AG10803 (cell line): Measurements from ENCODE around the gene PROM1.

ENCODE experiments used
- DNase-seq: peaks from one replicate; pipeline ENCODE4 v3.0.0; 2010; ENCODE audit warnings: low read depth
- H3K4me3 ChIP-seq: 2 replicates; pipeline ENCODE4 v1.5.1; 2011; ENCODE audit warnings: mild to moderate bottlenecking, low read length, control low read depth
- TF ChIP-seq, protein P1 (sequence below): conservative IDR thresholded peaks from 2 replicates; pipeline ENCODE4 v1.5.1; 2011; ENCODE audit warnings: mild to moderate bottlenecking, low read length, control low read depth, inconsistent platforms

PROM1 gene

DNA sequence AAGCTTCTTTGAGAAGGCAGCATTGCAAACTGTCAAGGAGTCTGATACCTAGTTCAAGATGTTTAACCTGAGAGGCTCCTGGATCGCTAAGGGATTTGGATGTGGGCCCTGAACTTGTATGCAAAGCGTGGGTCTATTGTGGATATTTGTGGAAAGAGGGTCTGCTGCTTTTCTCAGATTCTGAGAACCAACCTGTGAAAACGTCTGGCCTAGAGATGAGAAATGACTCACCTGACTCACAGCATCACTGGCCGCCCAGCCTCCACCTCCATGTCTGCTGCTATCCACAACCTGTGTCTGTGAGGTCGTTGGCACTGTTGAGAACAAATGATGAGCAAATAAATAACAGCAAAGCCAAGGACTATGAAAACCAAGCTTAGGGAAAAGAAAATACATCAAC, 33.3 kb upstream of the PROM1 start:
- H3K4me3 ChIP-seq, result no peak overlapping the region
- DNase-seq, result no peak
- TF ChIP-seq, protein P1, sequence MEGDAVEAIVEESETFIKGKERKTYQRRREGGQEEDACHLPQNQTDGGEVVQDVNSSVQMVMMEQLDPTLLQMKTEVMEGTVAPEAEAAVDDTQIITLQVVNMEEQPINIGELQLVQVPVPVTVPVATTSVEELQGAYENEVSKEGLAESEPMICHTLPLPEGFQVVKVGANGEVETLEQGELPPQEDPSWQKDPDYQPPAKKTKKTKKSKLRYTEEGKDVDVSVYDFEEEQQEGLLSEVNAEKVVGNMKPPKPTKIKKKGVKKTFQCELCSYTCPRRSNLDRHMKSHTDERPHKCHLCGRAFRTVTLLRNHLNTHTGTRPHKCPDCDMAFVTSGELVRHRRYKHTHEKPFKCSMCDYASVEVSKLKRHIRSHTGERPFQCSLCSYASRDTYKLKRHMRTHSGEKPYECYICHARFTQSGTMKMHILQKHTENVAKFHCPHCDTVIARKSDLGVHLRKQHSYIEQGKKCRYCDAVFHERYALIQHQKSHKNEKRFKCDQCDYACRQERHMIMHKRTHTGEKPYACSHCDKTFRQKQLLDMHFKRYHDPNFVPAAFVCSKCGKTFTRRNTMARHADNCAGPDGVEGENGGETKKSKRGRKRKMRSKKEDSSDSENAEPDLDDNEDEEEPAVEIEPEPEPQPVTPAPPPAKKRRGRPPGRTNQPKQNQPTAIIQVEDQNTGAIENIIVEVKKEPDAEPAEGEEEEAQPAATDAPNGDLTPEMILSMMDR, result no peak

DNA sequence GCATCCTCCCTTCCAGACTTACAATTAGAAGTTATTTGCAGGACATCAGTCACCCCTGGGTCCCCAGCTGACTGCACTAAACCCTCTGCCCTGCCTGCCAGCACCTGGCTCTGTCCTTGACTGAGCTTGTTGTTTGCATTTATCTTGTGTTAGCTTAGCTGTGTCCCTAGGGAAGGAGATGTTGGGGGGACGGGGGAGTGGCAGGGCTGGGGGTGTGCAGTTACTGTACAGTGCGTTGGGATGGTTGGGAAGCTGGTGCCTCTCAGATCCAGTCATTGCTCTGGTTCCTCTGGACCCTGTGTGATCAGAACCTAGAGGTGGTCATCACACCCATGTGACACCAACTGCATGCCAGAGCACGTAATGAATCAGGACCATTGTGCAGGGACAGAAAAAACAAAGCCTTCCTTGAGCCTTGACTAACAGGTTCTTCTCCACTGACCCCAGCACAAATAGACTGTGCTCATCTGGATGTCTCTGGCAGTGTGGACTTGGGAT, 32.7 kb upstream of the PROM1 start:
- no peak overlapping the region for H3K4me3 ChIP-seq

DNA sequence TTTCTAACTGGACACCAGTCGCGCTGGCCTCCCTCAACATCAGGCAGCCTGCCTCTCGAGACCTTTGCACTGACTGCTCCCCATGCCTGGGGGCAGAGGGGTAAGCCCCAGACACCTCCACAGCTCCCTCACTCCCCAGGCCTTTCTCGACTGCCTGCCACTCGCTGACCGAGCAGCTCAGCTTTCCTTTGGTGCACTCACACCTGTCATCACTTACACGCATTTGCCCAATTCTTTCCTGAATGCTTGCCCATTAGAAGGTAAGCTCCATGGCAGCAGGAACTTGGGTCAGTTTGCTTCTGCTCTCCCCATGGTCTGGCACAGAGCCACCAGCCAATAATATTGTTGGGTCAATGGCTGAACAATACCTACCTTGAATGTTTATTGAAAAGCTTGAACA, 32.2 kb upstream of the PROM1 start:
- no peak overlapping the region for H3K4me3 ChIP-seq
- no peak for DNase-seq
- TF ChIP-seq, protein P1, result no peak

More for the DNA sequence above, 32.7 kb upstream of the PROM1 start:
- TF ChIP-seq, protein P1, result no peak
- DNase-seq, result no peak

DNA sequence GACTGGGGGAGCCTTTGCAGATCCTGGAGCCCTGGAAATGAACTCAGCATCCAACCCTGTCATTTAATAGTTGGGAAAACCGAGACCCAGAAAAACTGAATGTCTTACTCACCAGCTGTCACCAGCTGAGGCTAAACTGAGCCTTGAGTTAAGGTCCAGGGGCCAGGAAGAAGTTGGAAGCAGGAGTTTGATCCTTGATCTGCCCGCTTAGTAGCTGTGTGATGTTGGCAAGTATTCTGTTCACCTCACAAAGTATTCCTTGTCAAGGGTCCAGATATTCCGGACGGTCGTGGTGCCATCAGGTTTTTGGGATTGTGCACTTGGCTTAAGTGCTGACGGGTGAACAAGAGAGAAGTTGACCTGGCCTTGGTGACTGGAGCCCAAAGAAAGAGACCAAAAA, 30.7 kb upstream of the PROM1 start:
- TF ChIP-seq, protein P1, result no peak
- H3K4me3 ChIP-seq, result no peak overlapping the region
- no peak for DNase-seq

DNA sequence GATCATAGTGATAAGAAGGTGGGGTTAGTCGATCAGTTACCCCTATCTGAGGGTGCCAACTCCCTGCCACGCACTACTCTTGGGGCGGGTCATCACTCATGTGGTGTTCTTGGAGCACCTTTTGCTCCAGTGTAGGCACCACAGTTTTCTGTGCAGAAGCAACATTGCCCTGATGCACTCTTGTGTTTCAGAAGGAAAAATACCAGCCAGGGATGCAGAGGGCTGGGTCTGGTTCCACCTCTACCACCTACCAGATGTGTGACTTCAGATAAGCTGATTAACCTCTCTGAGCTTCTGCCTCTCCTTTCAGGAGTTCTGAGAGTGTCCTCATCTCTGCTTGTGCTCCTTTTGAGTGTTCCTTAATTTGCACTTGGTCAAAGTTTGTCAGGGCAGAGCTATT, 29.9 kb upstream of the PROM1 start:
- no peak overlapping the region for H3K4me3 ChIP-seq
- TF ChIP-seq, protein P1, result no peak
- DNase-seq, result no peak

DNA sequence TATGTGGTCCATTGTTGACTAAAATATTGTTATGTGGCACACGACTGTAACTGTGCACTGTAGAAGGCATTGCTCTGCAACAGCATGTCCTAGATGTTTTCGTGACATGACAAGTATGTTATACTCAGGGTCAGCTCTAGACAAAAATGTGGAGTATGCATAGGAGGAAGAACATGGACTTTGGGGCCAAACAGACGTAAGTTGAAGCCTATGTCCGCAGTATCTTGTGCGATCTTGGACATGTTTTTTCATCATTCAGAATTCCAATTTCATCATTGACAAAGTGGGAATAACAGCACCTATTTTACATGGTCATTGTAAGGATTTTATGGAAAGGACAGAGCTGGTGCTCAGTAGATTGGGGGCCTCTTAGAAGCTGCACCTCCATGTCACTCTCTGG, 27.7 kb upstream of the PROM1 start:
- TF ChIP-seq, protein P1, result no peak
- H3K4me3 ChIP-seq, result no peak overlapping the region
- no peak for DNase-seq

DNA sequence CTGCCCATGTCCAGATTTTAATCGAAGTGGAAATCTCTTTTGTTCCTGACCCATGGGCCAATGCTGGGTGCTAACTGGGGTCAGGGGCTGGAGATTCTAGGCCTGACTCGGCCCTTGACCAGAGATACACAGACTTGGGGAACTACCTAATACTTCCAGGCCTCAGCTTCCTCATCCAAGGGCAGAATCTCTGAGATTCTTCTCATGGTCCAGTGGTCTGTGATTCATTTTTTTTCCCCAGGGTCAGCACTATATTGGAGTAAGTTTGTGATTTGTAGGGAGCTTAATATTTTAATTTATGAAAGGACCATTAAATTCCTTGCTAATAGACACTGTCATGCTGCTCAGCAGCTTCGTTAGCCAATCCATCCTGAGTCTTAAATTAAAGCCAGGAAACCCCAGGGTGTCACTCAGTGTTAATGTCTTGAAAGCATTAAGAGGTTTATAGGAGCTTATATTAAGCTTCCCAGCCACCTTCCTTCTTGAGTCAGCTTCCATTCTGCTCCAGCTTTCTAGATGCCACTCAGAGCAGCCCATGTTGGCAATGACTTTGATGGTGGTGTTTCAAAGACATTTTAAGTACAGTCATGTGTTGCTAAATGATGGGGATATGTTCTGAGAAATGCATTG, 27.0 kb upstream of the PROM1 start:
- no peak for DNase-seq
- TF ChIP-seq, protein P1, result no peak

More for the DNA sequence above, 27.0 kb upstream of the PROM1 start:
- no peak overlapping the region for H3K4me3 ChIP-seq
